OCI-LY1 (cell line): ENCODE results near the gene RTTN.

ENCODE experiments used
- EZH2 ChIP-seq: fragments of 200-600 bp; sonication (generic), shearing (Covaris generic); IDR thresholded peaks from 2 replicates; pipeline ENCODE4 v1.8.0; 2017; ENCODE audit warnings: borderline replicate concordance, mixed run types, mild to moderate bottlenecking, antibody characterized with exemption, low read length, moderate library complexity, mixed read lengths
- TF ChIP-seq, protein P1 (sequence below): fragments of 200-600 bp; sonication (generic), shearing (Covaris generic); IDR thresholded peaks from 2 replicates; pipeline ENCODE4 v1.5.1; 2017; ENCODE audit warnings: mild to moderate bottlenecking, antibody characterized with exemption, low read length, moderate library complexity, mixed read lengths

DNA sequence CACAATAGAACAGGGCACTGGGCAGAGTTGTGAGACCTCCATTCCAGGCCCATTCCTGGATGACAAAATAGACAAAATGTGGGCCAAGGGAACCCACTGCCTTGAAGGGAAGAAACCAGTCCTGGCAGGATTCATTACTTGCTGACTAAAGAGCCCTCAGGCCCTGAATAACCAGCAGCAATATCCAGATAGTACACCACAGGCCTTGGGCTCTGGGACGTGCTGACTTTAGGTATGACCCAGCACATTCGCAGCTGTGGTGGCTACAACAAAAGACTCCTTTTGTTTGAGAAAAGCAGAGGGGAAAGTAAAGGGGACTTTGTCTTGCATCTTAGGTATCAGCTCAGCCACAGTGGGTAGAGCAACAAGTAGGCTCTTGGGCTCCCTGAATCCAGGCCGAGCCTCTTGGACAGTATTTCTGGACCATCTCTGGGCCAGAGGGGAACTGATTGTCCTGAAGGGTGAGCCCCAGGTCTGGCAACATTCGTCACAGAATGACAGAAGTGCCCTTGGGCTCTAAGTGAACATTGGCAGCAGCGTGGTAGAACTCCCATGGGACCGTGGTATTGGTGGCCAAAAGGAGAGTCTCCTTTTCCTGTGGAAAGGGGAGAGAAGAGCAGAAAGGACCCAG lies 167.9 kb downstream of the RTTN start:
- TF ChIP-seq, protein P1, sequence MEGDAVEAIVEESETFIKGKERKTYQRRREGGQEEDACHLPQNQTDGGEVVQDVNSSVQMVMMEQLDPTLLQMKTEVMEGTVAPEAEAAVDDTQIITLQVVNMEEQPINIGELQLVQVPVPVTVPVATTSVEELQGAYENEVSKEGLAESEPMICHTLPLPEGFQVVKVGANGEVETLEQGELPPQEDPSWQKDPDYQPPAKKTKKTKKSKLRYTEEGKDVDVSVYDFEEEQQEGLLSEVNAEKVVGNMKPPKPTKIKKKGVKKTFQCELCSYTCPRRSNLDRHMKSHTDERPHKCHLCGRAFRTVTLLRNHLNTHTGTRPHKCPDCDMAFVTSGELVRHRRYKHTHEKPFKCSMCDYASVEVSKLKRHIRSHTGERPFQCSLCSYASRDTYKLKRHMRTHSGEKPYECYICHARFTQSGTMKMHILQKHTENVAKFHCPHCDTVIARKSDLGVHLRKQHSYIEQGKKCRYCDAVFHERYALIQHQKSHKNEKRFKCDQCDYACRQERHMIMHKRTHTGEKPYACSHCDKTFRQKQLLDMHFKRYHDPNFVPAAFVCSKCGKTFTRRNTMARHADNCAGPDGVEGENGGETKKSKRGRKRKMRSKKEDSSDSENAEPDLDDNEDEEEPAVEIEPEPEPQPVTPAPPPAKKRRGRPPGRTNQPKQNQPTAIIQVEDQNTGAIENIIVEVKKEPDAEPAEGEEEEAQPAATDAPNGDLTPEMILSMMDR, result no peak
- no peak for TF ChIP-seq EZH2
